Measurements from ENCODE around the gene CADPS.

- TF ChIP-seq CTCF (conservative IDR thresholded peaks at IDR 0.05) (no peak), EZH2 (IDR thresholded peaks at IDR 0.05; ENCODE audit: low read depth) (no peak)
These were observed 249.9 kb downstream of the CADPS start for GRCh38 chr3:62625268-62625667.

All from PC-9 (cell line).